GM19468 (cell line): Measurements from ENCODE around the gene C5orf24.

Source experiments
- ATAC-seq: cut with Tn5 transposase; IDR thresholded peaks from one replicate; pipeline ENCODE4 v1.9.1; 2021; ENCODE audit warnings: mild to moderate bottlenecking, moderate library complexity, moderate number of reproducible peaks; ENCODE audit not compliant: unreplicated experiment; ENCODE audit errors: extremely low read depth

C5orf24 gene

DNA sequence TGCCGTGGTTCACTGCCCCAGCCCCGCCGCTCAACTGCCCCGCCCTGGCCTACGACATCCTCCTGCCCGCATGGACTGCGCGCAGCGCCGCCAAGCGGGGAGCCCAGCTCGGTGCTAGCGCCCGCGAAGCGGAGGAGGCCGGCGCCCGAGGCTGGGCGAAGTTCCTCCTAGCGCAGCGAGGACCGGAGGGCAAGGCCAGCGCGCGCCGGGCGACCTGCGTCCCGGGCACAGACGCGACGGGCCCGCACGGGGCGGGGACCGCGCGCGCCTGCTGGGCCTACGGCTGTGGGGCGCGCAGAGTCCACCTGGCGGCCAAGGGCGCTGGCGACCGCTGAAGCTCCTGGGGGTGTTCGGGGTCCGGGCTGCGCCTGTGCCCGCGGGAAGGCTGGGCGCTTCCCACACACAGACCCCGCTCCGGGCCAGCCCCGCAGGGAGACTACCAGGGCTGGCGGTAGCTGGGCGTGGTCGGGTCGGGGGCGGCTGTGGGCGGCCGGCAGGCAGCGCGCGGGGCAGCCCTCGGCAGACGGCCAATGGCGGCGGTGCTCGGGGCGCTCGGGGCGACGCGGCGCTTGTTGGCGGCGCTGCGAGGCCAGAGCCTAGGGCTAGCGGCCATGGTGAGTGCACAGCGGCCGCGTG, 59.0 kb downstream of the C5orf24 start, which contains the start of gene PCBD2:
TSS of gene PCBD2 (plus strand) at position 522 of the 636 bp plus-strand sequence. CDS start at position 531, 9 bp downstream.
- peak; percentile 70 for ATAC-seq

DNA sequence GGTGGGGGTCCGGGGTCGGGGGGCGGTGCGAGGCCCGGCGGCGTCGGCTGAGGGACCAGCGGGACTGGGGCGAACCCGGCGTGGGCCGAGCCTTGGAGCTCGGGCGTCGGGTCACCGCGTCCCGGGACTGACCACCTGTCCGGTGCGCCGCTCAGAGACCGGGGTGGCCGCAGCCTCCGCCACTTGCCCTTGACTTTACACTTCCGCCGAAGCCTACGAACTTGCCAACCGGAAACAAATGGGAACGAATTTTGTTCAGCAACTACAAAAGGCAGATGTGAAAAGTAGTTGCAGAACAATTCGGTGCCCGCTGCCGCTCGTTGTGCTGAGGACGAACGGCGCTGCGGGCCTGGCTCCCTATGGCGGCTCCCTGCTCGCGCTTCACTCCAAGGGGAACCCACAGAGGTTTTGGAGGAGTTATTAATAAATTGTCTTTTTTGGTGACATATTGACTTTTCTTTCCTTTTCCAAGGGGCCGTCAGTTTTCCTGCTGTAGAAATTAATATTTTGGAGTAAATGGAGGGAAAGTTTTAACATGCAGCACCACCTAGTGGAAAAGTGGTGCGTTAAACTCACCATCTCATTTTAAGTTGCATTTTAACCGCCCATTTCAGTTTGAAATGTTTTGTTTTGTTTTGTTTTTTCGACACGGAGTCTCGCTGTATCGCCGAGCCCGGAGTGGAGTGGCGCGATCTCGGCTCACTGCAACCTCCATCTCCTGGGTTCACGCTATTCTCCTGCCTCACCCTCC, 59.7 kb downstream of the C5orf24 start:
- ATAC-seq, result peak; percentile 6

DNA sequence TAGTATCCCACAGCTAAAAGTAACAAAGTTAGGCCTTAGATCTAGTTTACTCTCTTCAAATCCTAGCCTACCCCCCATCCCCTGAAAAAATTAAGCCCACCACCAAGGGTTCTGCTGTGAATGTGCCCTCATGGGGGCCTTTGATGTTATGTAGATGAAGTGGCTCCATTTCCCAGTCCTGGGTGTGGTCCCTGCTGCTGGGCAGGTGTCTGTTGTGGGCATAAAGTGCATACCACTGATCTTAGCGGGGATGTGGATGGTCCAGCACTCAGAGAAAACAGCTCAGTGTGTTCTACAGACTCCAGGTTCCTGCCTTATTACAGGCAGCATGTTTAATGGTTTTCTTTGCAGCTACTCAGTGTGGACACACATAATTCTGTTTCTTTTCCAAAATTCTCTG, 61.0 kb downstream of the C5orf24 start:
- ATAC-seq, result no peak
